Gastrocnemius medialis (tissue), 4 donors: Measurements from ENCODE around the gene TCF12.

Experiments used
- POLR2A ChIP-seq, 2 donors: fragments of 450-650 bp; IDR thresholded peaks; one replicate each; pipeline ENCODE4 v1.6.1; 2017; ENCODE audit warnings: antibody characterized with exemption in 2 of 2, mild to moderate bottlenecking in 2 of 2, moderate library complexity in 2 of 2
- TF ChIP-seq, protein P1 (sequence below), 5 experiments: fragments of 450-650 bp in 3 of 5; fragments of 200-600 bp in 2 of 5; sonication (generic) in 2 of 5; IDR thresholded peaks in 4 of 5; conservative IDR thresholded peaks in 1 of 5; 1 replicate in 4 of 5; 2 replicates in 1 of 5; pipeline ENCODE4 v1.5.1; 2016 to 2019; ENCODE audit warnings: antibody characterized with exemption in 5 of 5, mild to moderate bottlenecking in 3 of 5, moderate library complexity in 3 of 5

DNA sequence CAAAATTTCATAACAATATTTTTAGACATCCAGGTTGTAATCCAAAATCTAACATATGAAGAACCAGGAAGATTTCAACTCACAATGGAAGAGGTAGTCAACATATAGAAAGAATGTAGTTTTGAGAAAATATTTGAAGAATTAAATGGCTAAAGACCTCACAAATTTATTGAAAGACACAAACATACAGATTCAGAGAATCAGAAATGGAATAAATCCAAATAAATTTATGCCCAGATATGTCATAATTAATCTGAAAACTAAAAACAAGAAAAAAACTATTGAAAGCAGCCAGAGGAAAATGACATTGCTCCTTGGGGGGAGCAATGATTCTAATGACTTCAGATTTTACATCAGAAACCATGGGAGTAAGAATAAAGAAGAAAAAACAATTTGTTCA lies 75.8 kb downstream of the TCF12 start:
- TF ChIP-seq, protein P1, sequence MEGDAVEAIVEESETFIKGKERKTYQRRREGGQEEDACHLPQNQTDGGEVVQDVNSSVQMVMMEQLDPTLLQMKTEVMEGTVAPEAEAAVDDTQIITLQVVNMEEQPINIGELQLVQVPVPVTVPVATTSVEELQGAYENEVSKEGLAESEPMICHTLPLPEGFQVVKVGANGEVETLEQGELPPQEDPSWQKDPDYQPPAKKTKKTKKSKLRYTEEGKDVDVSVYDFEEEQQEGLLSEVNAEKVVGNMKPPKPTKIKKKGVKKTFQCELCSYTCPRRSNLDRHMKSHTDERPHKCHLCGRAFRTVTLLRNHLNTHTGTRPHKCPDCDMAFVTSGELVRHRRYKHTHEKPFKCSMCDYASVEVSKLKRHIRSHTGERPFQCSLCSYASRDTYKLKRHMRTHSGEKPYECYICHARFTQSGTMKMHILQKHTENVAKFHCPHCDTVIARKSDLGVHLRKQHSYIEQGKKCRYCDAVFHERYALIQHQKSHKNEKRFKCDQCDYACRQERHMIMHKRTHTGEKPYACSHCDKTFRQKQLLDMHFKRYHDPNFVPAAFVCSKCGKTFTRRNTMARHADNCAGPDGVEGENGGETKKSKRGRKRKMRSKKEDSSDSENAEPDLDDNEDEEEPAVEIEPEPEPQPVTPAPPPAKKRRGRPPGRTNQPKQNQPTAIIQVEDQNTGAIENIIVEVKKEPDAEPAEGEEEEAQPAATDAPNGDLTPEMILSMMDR (IDR thresholded peaks at IDR 0.05 in 4 of 5, conservative IDR thresholded peaks at IDR 0.05 in 1 of 5): no peak
- no peak for TF ChIP-seq POLR2A (IDR thresholded peaks at IDR 0.05)
